Ramos (cell line): ENCODE measurements around the gene SLC25A3.

Experiments used
- in situ Hi-C: fragments of 300-500 bp; cut with MboI; formaldehyde crosslinking; loops from one replicate; pipeline ENCODE4 v1.14.3; 2022; ENCODE audit warnings: low sequenced_read_pairs; ENCODE audit not compliant: unreplicated experiment

SLC25A3 gene

GRCh38 chr12:98653866-98654493 is 60.5 kb downstream of the SLC25A3 start:
- in situ Hi-C loops: loop anchor here (10.0 kb wide), 1 partner anchor 89 kb away; no protein-coding TSS in a partner anchor
